Tibial nerve (tissue), 4 donors: ENCODE results near the gene ANO6.

Source experiments
- CTCF ChIP-seq, 5 experiments: fragments of 200-600 bp in 3 of 5; fragments of 450-650 bp in 2 of 5; sonication (generic) in 3 of 5; IDR thresholded peaks; one replicate each; pipeline ENCODE4 v1.5.1; 2016 to 2019; ENCODE audit warnings: antibody characterized with exemption in 5 of 5, mild to moderate bottlenecking in 3 of 5, moderate library complexity in 2 of 5
- EP300 ChIP-seq, 2 donors: sonication (generic); formaldehyde crosslinking; IDR thresholded peaks; one replicate each; pipeline ENCODE4 v1.6.1; 2017; ENCODE audit warnings: antibody characterized with exemption in 2 of 2, mild to moderate bottlenecking in 1 of 2
- POLR2A ChIP-seq, 2 donors: fragments of 450-650 bp; IDR thresholded peaks; one replicate each; pipeline ENCODE4 v1.6.1; 2017; ENCODE audit warnings: antibody characterized with exemption in 2 of 2, mild to moderate bottlenecking in 2 of 2, moderate library complexity in 2 of 2

GRCh38 chr12:45329702-45330101, 113.8 kb downstream of the ANO6 start:
- no peak for TF ChIP-seq CTCF (IDR thresholded peaks at IDR 0.05)
- no peak for TF ChIP-seq EP300 (IDR thresholded peaks at IDR 0.05)
- no peak for TF ChIP-seq POLR2A (IDR thresholded peaks at IDR 0.05)
